ENCODE data around the gene BCAP31.

The BCAP31 gene

GRCh38 chrX:153724252-153725038 lies at the start of gene BCAP31, which contains the start of gene ABCD1:
BCAP31 (minus strand) TSS chrX:153724387; CDS start chrX:153723244, 1,143 bp downstream.
ABCD1 (plus strand) TSS chrX:153724856; CDS start chrX:153725267, 411 bp downstream.
- peak; percentile 81 to 85 for DNase-seq (ENCODE audit: low read depth in 2 of 2)

GRCh38 chrX:153773218-153773611 lies 49.0 kb upstream of the BCAP31 start:
- no peak for DNase-seq (ENCODE audit: low read depth in 2 of 2)

GRCh38 chrX:153772316-153773217 lies 48.4 kb upstream of the BCAP31 start:
- no peak for DNase-seq (ENCODE audit: low read depth in 2 of 2)

- DNase-seq (ENCODE audit: low read depth in 2 of 2), result no peak
Observed at GRCh38 chrX:153771415-153772315, 47.5 kb upstream of the BCAP31 start.

GRCh38 chrX:153770601-153771414 lies 46.6 kb upstream of the BCAP31 start:
- DNase-seq (ENCODE audit: low read depth in 2 of 2), result no peak

- no peak for DNase-seq (ENCODE audit: low read depth in 2 of 2)
Observed at GRCh38 chrX:153769865-153770600, 45.8 kb upstream of the BCAP31 start.

- no peak for DNase-seq (ENCODE audit: low read depth in 2 of 2)
Observed at GRCh38 chrX:153769158-153769864, 45.1 kb upstream of the BCAP31 start.

GRCh38 chrX:153768311-153769157 lies 44.3 kb upstream of the BCAP31 start:
- DNase-seq (ENCODE audit: low read depth in 2 of 2), result no peak

GRCh38 chrX:153767674-153768055 lies 43.5 kb upstream of the BCAP31 start:
- DNase-seq (ENCODE audit: low read depth in 2 of 2), result no peak

GRCh38 chrX:153766871-153767673 lies 42.9 kb upstream of the BCAP31 start:
- DNase-seq (ENCODE audit: low read depth in 2 of 2), result no peak

GRCh38 chrX:153766098-153766817 lies 42.1 kb upstream of the BCAP31 start:
- peak in 1 of 2 donors; percentile 14 for DNase-seq (ENCODE audit: low read depth in 2 of 2)

- DNase-seq (ENCODE audit: low read depth in 2 of 2), result no peak
Observed at GRCh38 chrX:153765138-153766079, 41.2 kb upstream of the BCAP31 start.

- no peak for DNase-seq (ENCODE audit: low read depth in 2 of 2)
Observed at GRCh38 chrX:153764786-153765137, 40.6 kb upstream of the BCAP31 start.

GRCh38 chrX:153763989-153764755 lies 40.0 kb upstream of the BCAP31 start, which contains the start of gene PLXNB3:
PLXNB3 (plus strand) TSS chrX:153764249; CDS start chrX:153765536, 1,287 bp downstream.
- DNase-seq (ENCODE audit: low read depth in 2 of 2), result peak; percentile 68 to 70
